Measurements from ENCODE around the gene MPRIP.

MPRIP gene

DNA sequence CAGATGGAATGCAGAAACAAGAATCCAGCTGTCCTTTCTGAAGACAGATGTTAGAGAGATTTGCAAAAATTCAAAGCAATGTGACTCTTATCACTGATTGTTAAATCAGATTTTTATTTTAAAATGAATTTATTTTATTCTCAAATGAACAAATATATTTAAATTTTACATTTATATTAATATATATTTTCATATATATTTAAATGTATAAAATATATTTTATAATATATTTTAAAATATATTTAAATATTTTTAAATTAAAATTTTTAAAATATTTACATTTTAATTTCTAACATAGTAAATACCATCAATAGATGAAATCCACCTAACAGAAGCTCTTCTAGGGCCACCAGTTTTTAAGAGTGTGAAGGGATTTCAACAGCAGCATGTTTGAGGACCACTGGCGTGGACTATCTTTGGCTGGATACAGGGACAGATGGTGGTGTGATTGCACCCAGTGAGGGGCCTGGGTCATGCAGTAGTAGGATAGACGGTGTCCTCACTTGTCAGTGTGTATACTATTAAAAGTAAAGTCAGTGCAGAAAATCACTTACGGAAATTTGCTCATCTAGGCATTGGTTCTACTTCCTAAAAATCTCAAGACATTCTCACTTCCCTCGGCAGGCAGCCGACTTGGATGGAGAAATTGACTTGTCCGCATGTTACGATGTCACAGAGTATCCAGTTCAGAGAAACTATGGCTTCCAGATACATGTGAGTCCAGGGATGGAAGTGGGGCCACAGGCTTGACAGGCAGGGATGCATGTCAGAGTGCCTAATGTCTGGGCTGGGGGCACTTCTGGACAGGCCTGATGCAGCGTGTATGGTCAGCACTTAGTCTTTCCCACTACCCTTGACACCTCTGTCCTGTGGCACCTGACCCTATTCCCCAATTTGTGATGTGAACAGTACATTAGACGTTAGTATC lies 107.5 kb downstream of the MPRIP start:
- Histone ChIP-seq H3K27me3 (ENCODE audit: control insufficient read depth, insufficient read depth, low read length) (no peaks in the 10 kb centered on the region), H3K36me3 (ENCODE audit: control insufficient read depth, insufficient read depth, low read length) (no peaks in the 10 kb centered on the region), H3K4me2 (ENCODE audit: low read length) (no peak overlapping the region), H3K79me2 (peaks cover 3% of the 10 kb centered on the region), H3K4me3 (ENCODE audit: low read depth, low read length) (no peak overlapping the region), H3K27ac (no peak overlapping the region), H3K4me1 (no peaks in the 10 kb centered on the region), H3K9me3 (ENCODE audit: control insufficient read depth, low read length) (no peaks in the 10 kb centered on the region), H2AFZ (no peak overlapping the region), H3K9ac (no peak overlapping the region)
- TF ChIP-seq, protein P1, sequence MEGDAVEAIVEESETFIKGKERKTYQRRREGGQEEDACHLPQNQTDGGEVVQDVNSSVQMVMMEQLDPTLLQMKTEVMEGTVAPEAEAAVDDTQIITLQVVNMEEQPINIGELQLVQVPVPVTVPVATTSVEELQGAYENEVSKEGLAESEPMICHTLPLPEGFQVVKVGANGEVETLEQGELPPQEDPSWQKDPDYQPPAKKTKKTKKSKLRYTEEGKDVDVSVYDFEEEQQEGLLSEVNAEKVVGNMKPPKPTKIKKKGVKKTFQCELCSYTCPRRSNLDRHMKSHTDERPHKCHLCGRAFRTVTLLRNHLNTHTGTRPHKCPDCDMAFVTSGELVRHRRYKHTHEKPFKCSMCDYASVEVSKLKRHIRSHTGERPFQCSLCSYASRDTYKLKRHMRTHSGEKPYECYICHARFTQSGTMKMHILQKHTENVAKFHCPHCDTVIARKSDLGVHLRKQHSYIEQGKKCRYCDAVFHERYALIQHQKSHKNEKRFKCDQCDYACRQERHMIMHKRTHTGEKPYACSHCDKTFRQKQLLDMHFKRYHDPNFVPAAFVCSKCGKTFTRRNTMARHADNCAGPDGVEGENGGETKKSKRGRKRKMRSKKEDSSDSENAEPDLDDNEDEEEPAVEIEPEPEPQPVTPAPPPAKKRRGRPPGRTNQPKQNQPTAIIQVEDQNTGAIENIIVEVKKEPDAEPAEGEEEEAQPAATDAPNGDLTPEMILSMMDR (IDR thresholded peaks at IDR 0.05): no peak

DNA sequence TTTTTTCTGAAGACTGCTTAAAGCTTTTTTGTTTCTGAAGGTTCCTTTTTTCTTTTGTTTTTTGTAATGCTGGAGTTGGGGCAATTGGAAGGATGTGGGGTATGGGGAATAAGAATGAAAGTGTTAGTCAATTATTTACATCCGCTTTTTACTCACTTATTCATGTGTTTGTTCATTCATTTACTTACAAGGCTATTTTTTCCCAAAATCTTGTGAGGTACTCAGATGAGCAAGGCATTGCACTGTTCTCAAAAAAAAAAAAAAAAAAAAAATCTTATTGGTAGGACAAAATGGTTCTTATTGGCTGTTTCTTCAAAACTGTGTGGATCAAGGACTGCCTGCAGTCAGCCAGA lies 108.2 kb downstream of the MPRIP start:
- TF ChIP-seq, protein P1 (IDR thresholded peaks at IDR 0.05): no peak
- peaks cover 3% of the 10 kb centered on the region for H3K79me2 ChIP-seq
- no peak overlapping the region for H2AFZ ChIP-seq
- no peak overlapping the region for H3K4me3 ChIP-seq (ENCODE audit: low read depth, low read length)
- H3K4me2 ChIP-seq (ENCODE audit: low read length): no peak overlapping the region
- H3K36me3 ChIP-seq (ENCODE audit: control insufficient read depth, insufficient read depth, low read length): no peaks in the 10 kb centered on the region
- H3K4me1 ChIP-seq: no peaks in the 10 kb centered on the region
- H3K27ac ChIP-seq: no peak overlapping the region
- H3K27me3 ChIP-seq (ENCODE audit: control insufficient read depth, insufficient read depth, low read length): no peaks in the 10 kb centered on the region
- no peaks in the 10 kb centered on the region for H3K9me3 ChIP-seq (ENCODE audit: control insufficient read depth, low read length)
- H3K9ac ChIP-seq: no peak overlapping the region

DNA sequence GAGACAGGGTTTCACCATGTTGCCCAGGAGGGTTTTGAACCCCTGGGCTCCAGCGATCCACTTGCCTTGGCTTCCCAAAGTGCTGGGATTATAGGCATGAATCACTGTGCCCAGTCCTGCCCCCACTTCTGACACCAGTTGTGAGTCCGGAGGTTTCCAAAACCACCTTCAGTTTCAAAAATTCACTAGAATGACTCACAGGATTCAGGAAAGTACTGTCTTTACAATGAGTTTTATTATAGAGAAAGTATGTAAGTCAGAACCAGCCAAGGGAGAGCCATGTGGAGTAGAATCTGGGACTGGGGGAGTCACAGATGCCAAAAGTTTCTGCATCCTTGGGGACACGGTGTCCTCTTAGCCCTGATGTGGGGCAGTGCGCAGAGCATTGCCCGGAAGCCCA lies 108.8 kb downstream of the MPRIP start:
- Histone ChIP-seq H2AFZ (no peak overlapping the region), H3K4me1 (no peaks in the 10 kb centered on the region), H3K79me2 (peaks cover 3% of the 10 kb centered on the region), H3K9ac (no peak overlapping the region), H3K36me3 (ENCODE audit: control insufficient read depth, insufficient read depth, low read length) (no peaks in the 10 kb centered on the region), H3K4me2 (ENCODE audit: low read length) (no peak overlapping the region), H3K9me3 (ENCODE audit: control insufficient read depth, low read length) (no peaks in the 10 kb centered on the region), H3K27ac (no peak overlapping the region), H3K27me3 (ENCODE audit: control insufficient read depth, insufficient read depth, low read length) (no peaks in the 10 kb centered on the region), H3K4me3 (ENCODE audit: low read depth, low read length) (no peak overlapping the region)
- TF ChIP-seq, protein P1 (IDR thresholded peaks at IDR 0.05): no peak

DNA sequence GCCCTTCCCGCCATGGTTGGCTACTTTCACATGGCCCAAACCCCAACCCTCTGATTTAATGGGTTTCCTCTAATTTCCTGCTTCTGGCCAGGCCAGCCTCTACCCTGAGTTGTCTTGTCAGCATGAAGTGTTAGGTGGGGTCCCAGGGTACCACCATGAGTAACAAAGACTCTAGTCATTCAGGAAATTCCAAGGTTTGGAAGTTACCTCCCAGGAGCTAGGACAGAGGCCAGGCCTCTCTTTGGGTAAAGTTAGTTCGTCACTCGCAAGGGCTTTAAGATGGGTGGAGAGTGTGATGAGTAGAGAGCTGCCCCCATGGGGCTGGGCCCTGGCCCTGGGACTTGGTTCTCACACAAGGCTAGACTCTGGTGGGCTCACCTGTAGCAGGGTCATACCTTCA lies 109.3 kb downstream of the MPRIP start:
- Histone ChIP-seq H3K27me3 (ENCODE audit: control insufficient read depth, insufficient read depth, low read length) (no peaks in the 10 kb centered on the region), H3K4me2 (ENCODE audit: low read length) (no peak overlapping the region), H2AFZ (no peak overlapping the region), H3K4me3 (ENCODE audit: low read depth, low read length) (no peak overlapping the region), H3K79me2 (peaks cover 3% of the 10 kb centered on the region), H3K27ac (no peak overlapping the region), H3K9me3 (ENCODE audit: control insufficient read depth, low read length) (no peaks in the 10 kb centered on the region), H3K9ac (no peak overlapping the region), H3K4me1 (no peaks in the 10 kb centered on the region), H3K36me3 (ENCODE audit: control insufficient read depth, insufficient read depth, low read length) (no peaks in the 10 kb centered on the region)
- TF ChIP-seq, protein P1 (IDR thresholded peaks at IDR 0.05): no peak

DNA sequence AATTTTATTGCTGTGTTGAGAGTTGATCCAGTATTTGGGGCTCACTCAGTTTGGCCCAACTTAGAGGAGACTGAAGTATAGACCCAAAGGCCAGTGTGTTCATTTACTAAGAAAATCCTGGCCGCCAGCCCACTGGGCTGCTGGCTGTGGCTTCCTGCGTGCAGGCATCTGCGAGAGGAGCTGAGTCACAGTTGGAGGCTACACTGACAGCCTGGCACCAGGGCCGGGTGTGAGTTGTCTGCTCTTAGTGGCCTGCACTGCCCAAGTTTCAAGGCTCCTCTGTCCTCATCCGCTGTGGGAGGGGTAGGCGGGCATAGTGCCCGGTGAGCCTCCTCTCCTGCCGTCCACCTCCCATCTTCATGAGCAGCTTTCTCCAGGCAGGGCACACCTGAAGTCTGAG lies 109.7 kb downstream of the MPRIP start:
- H3K4me1 ChIP-seq: no peaks in the 10 kb centered on the region
- H3K4me2 ChIP-seq (ENCODE audit: low read length): no peak overlapping the region
- TF ChIP-seq, protein P1 (IDR thresholded peaks at IDR 0.05): no peak
- H3K27ac ChIP-seq: no peak overlapping the region
- no peak overlapping the region for H2AFZ ChIP-seq
- no peak overlapping the region for H3K9ac ChIP-seq
- H3K36me3 ChIP-seq (ENCODE audit: control insufficient read depth, insufficient read depth, low read length): no peaks in the 10 kb centered on the region
- peaks cover 3% of the 10 kb centered on the region for H3K79me2 ChIP-seq
- no peaks in the 10 kb centered on the region for H3K9me3 ChIP-seq (ENCODE audit: control insufficient read depth, low read length)
- no peak overlapping the region for H3K4me3 ChIP-seq (ENCODE audit: low read depth, low read length)
- H3K27me3 ChIP-seq (ENCODE audit: control insufficient read depth, insufficient read depth, low read length): no peaks in the 10 kb centered on the region
